ENCODE measurements around the gene SMAD3.

GRCh38 chr15:67198157-67198754 is 132.9 kb downstream of the SMAD3 start:
- TF ChIP-seq SUZ12 (IDR thresholded peaks at IDR 0.05; ENCODE audit: extremely low read depth, insufficient read depth, insufficient read length) = no peak
- TF ChIP-seq YY1 (IDR thresholded peaks at IDR 0.05; ENCODE audit: insufficient read depth, insufficient read length) = no peak
- no peak for TF ChIP-seq ZNF274 (IDR thresholded peaks at IDR 0.05; ENCODE audit: low read depth, low read length)
